Measurements from ENCODE around the gene ERCC3. TPM values are rescaled to one million over a fixed set of nuclear protein-coding genes. Genes with fewer than 3 reads are reported as not detected.

ERCC3 gene
- total RNA-seq, result 100 to 1,000 TPM in 1 of 4 donors, 10 to 100 TPM in 3; 25.9 to 293 (median 57.8) TPM

DNA sequence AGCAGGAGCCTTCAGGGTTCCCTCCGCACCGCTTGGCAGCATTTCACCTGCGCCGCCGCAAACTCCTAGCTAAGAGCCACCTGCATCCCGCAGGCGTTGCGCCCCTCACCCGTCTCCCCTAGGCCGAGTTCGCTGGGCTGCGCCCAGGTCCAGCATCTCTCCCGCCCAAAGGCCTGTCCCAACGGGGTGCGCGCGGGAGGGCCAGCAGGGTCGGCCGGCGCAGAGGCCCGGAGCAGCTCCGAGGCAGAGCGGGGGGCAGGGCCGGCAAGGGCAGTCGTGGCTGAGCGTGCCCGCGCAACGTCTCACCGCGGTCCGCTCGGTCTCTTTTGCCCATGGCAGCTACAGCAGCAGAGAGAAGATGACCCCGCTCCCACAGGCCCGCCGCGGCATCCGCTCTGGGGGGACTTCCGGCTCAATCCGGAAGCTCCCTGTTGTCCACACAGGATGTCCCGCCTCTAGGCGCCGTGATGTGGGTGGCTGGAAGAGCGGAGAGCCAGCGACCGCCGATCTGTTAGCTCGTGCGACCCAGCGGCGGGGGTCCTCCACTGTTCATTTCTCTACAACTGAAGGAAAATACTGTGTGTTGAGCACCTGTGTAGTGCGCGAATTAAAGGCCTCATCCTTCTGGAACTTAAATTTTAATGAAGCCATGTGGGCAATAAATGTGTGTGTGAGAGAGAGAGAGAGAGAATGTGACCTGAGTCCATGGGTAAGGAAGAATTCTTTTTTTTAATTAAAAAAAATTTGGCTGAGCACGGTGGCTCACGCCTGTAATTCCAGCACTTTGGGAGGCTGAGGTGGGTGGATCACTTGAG lies at the start of gene ERCC3:
Gene ERCC3 (minus strand): TSS at position 397 of the 815 bp plus-strand sequence. CDS start 63 bp downstream, at position 334.
- peak; percentile 83 to 92 (median 86) for DNase-seq
- Histone ChIP-seq H3K4me1 (peaks cover 0 to 12% (median 0%) of the 10 kb centered on the region in 4 donors), H3K36me3 (peaks cover 0 to 34% (median 0%) of the 10 kb centered on the region in 3 donors), H3K4me3 (peak within 1 kb of the TSS; percentile 78 to 85 (median 81)), H3K9me3 (no peaks in the 10 kb centered on the region), H3K27me3 (no peaks in the 10 kb centered on the region), H3K27ac (peak within 1 kb of the TSS; percentile 62 to 82 (median 74))
- TF ChIP-seq POLR2A (IDR thresholded peaks at IDR 0.05), result peak; percentile 20 to 27
- TF ChIP-seq CTCF (IDR thresholded peaks at IDR 0.05), result peak in 1 of 6 experiments; percentile 8

DNA sequence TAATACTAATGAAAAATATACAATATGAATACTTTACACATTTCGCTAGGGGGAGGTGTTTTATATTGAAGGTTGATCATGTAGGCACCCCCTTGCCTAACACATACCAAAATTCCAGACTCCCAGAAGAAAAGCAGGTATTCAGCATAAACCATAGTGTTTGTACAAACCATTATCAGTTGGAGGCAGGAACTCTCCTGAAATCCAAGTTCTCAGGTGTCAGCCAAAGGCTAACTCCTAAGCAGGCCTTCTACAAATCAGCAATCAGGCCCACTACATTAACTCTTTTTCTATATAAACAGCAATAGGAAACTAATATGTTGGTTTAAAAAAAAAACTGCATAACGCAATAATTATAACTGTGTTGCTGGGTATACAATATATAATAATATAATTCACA lies 49.3 kb upstream of the ERCC3 start:
- no peaks in the 10 kb centered on the region for H3K9me3 ChIP-seq
- TF ChIP-seq POLR2A (IDR thresholded peaks at IDR 0.05), result no peak
- TF ChIP-seq CTCF (IDR thresholded peaks at IDR 0.05), result no peak
- no peak for DNase-seq
- H3K4me3 ChIP-seq, result no peak overlapping the region
- no peaks in the 10 kb centered on the region for H3K4me1 ChIP-seq
- H3K36me3 ChIP-seq, result peaks cover 0 to 15% (median 0%) of the 10 kb centered on the region in 3 donors
- no peak overlapping the region for H3K27ac ChIP-seq
- H3K27me3 ChIP-seq, result no peaks in the 10 kb centered on the region

- H3K4me3 ChIP-seq, result no peak overlapping the region
- DNase-seq, result no peak
- TF ChIP-seq CTCF (IDR thresholded peaks at IDR 0.05), result no peak
- TF ChIP-seq POLR2A (IDR thresholded peaks at IDR 0.05), result no peak
Observed at GRCh38 chr2:127342101-127342500, 48.2 kb upstream of the ERCC3 start.

GRCh38 chr2:127332335-127332734 lies 38.4 kb upstream of the ERCC3 start:
- Histone ChIP-seq H3K4me3 (no peak overlapping the region), H3K27me3 (no peaks in the 10 kb centered on the region), H3K4me1 (no peaks in the 10 kb centered on the region), H3K9me3 (no peaks in the 10 kb centered on the region), H3K27ac (no peak overlapping the region), H3K36me3 (peaks cover 0 to 82% (median 0%) of the 10 kb centered on the region in 3 donors)
- no peak for TF ChIP-seq POLR2A (IDR thresholded peaks at IDR 0.05)
- TF ChIP-seq CTCF (IDR thresholded peaks at IDR 0.05), result no peak
- no peak for DNase-seq

More at GRCh38 chr2:127342101-127342500, 48.2 kb upstream of the ERCC3 start:
- Histone ChIP-seq H3K4me1 (no peaks in the 10 kb centered on the region), H3K36me3 (peaks cover 0 to 20% (median 0%) of the 10 kb centered on the region in 3 donors), H3K9me3 (no peaks in the 10 kb centered on the region), H3K27me3 (no peaks in the 10 kb centered on the region), H3K27ac (no peak overlapping the region)

DNA sequence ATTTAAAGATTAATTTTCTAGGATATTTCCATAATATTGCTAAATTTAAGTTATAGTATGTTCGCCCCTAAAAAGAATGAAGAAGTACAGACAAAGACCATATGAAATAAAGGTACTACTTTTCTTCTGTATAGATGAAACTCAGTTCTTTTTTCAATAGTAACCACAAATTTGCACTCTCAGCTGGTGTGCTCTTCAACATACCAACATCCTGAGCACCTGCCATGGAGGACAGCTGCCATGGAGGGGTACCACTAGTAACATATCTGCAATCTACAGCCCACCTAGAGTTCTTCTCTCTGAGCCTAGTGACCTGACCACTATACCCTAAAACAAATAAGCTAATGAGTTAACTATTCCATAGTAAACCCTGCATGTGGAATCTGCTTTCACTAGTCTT lies 36.8 kb upstream of the ERCC3 start:
- Histone ChIP-seq H3K27me3 (no peaks in the 10 kb centered on the region), H3K27ac (no peak overlapping the region), H3K4me3 (no peak overlapping the region), H3K36me3 (peaks cover 0 to 77% (median 0%) of the 10 kb centered on the region in 3 donors), H3K9me3 (no peaks in the 10 kb centered on the region), H3K4me1 (no peaks in the 10 kb centered on the region)
- no peak for DNase-seq
- TF ChIP-seq CTCF (IDR thresholded peaks at IDR 0.05), result no peak
- TF ChIP-seq POLR2A (IDR thresholded peaks at IDR 0.05), result no peak
